HG03558 (cell line): ENCODE measurements around the gene EME1.

Source experiments
- ATAC-seq: cut with Tn5 transposase; IDR thresholded peaks from one replicate; pipeline ENCODE4 v1.9.1; 2021; ENCODE audit warnings: moderate number of reproducible peaks; ENCODE audit not compliant: unreplicated experiment; ENCODE audit errors: extremely low read depth

Gene EME1

GRCh38 chr17:50347117-50347893 lies 25.7 kb upstream of the EME1 start:
- ATAC-seq, result no peak

GRCh38 chr17:50347894-50348291 lies 25.1 kb upstream of the EME1 start:
- ATAC-seq, result no peak

DNA sequence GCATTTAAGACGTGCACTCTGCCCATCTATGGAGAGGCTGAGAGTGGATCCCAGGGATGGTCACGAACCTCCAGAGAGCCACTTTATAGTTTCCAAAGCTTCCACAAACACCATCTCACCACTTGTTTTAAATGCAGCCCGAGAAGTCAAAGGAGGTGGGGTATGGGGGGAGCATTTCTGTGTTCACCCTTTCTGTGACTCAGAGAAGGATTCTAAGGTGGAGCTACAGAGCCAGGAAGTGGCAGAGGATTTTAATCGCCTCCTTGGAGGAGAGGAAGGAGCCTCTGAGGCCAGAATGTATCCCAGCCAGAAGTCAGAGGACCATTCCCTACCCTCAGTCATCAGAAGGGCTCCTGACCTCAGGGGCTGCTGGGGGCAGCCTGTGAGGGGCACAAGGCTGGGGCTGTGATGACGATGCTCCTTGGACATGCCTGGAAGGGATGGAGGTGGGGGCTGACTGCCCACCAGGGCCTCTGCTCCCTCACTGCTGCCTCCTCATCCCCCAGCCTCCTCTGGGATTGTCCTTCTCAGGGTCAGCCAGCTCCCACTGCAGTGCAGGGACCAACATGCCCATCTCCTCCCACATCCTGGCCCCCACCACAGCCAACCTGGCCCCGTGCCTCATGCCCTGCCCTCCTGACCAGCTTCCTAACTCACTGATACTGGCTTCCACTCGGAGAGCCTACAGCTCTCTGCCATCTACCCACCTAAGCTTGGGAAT lies 24.3 kb upstream of the EME1 start:
- no peak for ATAC-seq

DNA sequence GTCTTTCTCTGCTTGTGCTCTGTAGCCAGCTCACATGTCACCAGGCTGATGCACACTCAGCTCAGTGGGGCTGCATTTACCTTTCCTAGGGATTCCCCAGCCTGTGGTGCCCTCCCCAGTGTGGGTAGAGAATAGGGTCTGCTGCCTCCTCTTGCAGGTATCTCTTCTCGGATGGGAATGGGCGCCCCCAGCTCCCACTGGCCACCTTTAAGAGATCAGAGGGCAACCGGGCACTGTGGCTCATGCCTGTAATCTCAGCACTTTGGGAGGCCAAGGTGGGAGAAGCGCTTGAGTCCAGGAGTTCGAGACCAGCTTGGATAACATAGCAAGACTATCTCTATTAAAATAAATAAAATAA lies 23.8 kb upstream of the EME1 start:
- no peak for ATAC-seq

- ATAC-seq, result no peak
Observed at GRCh38 chr17:50350733-50351132, 22.3 kb upstream of the EME1 start.

- ATAC-seq, result no peak
Observed at GRCh38 chr17:50352072-50352692, 20.8 kb upstream of the EME1 start.

GRCh38 chr17:50352693-50353599 lies 20.1 kb upstream of the EME1 start:
- ATAC-seq, result no peak

DNA sequence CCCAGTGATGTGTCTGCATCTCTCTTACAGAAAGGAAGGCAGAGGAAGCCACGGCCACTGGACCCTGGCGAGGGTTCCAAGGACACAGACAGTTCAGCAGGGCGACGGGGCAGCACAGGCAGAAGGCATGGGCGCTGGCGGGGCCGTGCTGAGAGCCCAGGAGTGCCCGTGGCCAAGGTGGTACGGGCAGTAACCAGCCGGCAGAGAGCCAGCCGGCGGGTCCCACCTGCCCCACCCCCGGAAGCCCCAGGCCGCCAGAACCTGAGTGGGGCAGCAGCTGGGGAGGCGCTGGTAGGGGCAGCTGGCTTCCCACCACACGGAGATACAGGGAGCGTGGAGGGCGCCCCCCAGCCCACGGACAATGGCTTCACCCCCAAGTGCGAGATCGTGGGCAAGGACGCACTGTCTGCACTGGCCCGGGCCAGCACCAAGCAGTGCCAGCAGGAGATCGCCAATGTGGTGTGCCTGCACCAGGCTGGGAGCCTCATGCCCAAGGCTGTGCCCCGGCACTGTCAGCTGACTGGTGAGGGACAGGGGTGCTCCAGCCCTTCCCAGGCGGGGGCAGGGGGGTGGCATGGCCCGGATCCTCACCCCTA lies 19.3 kb upstream of the EME1 start:
- ATAC-seq, result no peak

DNA sequence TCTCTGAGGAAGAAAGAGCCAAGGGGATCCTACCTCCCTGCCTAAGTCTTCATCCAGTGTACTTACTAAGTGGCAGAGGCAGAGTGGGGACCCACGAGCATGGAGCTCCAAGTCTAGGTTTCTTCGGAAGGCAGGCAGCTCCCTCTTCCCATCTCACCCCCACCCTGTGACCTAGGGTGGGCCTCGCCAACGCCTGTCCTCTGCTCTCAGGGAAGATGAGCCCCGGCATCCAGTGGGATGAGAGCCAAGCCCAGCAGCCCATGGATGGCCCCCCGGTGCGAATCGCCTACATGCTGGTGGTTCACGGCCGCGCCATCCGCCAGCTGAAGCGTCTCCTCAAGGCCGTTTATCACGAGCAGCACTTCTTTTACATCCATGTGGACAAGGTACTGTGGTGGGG lies 18.8 kb upstream of the EME1 start:
- no peak for ATAC-seq

DNA sequence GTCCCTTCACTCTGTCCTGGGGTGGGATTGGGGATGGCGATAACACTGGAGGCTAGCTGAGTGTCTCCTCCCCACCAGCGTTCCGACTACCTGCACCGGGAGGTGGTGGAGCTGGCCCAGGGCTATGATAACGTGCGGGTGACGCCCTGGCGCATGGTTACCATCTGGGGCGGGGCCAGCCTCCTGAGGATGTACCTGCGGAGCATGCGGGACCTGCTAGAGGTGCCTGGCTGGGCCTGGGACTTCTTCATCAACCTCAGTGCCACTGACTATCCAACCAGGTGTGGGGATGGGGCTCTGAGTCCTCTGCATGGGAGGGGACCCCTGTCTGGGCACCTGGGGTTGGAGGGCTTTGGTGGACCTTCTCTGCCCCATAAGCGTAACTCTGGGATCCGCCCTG lies 18.3 kb upstream of the EME1 start:
- no peak for ATAC-seq

DNA sequence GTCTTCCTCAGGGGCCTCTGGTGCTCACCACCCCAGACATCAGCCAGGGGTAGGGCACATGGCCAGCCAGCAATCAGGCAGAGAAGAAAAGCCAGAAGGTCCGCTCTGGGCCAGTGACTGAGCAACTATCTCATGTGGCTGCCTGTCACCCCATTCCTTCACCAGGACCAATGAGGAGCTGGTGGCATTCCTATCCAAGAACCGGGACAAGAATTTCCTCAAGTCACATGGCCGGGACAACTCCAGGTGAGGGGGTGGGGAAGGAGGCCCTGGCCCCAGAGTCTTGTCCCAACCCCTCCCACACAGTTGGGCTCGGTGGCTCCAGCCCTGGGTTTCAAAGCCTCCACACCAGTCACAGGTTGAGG lies 17.7 kb upstream of the EME1 start:
- ATAC-seq, result no peak

GRCh38 chr17:50355701-50356341 lies 17.2 kb upstream of the EME1 start:
- ATAC-seq, result no peak

DNA sequence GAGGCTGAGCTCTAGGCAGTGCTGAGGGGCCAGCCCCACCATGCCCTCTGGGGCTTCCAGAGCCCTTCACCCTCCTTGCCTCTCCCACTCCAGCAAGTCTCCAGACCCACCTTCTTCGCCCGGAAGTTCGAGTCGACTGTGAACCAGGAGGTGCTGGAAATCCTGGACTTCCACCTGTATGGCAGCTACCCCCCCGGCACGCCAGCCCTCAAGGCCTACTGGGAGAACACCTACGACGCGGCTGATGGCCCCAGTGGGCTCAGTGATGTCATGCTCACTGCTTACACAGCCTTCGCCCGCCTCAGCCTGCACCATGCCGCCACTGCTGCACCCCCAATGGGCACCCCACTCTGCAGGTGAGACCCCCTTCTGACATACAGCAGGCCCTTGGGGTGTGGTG lies 16.6 kb upstream of the EME1 start:
- ATAC-seq, result no peak

DNA sequence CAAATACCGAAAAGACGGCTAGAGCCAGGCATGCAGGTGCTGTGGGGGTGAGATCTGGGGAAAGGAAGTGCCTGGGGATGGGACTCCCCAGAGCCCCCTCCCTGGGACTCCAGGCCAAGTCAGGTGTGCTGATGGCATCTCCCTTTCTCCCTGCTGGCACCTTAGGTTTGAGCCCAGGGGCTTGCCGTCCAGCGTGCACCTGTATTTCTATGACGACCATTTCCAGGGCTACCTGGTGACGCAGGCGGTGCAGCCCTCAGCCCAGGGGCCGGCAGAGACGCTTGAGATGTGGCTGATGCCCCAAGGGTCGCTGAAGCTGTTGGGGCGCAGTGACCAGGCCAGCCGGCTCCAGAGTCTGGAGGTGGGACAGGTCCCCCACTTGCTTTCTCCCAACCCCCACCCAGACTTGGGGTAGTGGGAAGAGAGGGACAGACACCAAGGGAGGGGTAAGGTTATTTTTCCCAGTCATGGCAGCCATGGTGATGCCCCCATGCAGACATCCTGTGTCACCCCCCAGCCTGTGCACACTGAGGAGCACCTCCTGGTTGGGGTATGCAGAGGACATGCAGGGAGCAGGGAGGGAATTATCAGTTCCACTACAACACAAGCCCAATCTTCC lies 16.0 kb upstream of the EME1 start:
- ATAC-seq, result no peak

- no peak for ATAC-seq
Observed at GRCh38 chr17:50358177-50358576, 14.9 kb upstream of the EME1 start.

DNA sequence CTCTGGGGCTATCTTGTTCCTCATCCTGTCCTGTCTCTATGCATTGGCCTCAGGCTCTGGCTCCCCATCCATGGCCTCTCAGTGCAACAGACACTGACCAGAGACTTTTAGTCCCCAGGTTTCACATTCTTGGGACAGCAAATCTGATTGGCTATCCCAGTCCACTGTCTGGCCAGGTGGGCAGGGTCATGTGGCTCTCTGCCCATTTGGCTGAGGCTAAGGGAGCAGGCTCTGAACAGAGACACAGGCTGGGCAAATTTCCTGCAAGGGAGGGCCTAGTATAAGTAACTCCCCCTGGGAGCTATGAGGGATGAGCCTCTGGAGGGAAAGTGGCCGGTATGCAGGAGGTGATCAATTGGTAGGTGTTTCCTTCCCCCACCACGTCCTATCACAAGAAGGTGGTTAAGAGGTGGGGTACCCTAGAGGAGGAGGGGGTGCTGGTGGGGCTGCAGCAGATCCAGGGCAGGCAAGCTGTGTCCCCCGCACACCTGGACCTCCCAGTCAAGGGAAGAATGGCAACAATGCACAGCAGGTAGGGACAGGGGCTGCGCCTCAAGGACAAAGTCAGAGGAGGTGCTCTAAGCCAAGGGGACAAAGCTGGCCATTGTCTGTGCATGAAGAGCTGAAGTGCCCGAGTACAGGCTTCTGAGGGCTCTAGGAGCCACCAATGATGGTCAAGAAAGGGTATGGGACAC lies 13.9 kb upstream of the EME1 start:
- no peak for ATAC-seq

GRCh38 chr17:50359998-50360461 lies 13.0 kb upstream of the EME1 start:
- no peak for ATAC-seq

DNA sequence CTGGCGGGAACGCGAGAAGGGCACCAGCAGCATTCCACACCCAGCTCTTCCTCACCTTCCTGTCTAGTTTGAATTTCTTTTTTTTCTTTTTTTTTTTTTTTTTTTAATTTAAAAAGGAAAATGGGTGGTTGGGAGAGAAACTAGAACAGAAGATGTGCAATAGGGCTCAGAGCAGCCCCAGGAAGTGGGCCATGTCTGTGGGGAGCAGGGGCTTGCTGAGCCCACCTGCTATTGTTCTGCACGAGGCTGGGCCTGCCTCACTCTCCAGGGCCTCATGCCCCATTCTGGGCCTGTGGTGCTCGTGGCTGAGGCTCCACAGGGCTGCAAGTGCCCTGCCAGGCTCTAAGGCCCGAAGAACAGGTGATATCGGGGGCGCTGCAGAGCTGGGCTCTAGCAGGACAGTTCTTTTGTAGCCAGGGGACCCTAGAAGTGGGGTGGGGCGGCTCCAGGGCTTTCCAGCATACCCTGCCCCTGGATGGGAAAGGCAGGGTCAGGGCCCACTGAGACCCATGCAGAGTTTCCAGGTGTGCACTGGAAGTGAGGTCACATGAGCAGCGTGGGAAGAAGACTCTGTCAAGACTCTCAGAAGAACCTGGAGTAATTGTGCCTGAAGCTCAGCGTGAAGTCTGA lies 12.4 kb upstream of the EME1 start:
- ATAC-seq, result no peak
